Smooth muscle cell (in vitro differentiated cells): ENCODE measurements around the gene CERKL. TPM values are rescaled to one million over a fixed set of nuclear protein-coding genes. Genes with fewer than 3 reads are reported as not detected.
A peak's percentile ranks its signal among the peaks of the same experiment; 100 is the strongest.

Source experiments
- DNase-seq: peaks from one replicate; lab custom pipeline; 2025; ENCODE audit not compliant: unreplicated experiment; lab: John Stamatoyannopoulos, UW
- H2AFZ ChIP-seq: fragments of 200-600 bp; sonication (generic); 2 replicates; pipeline ENCODE4 v1.6.0; 2016; ENCODE audit warnings: antibody characterized with exemption, low read depth, mild to moderate bottlenecking
- H3F3A ChIP-seq: fragments of 200-600 bp; sonication (generic); 2 replicates; pipeline ENCODE4 v1.6.0; 2017; ENCODE audit warnings: antibody characterized with exemption, low read depth
- H3K27ac ChIP-seq: fragments of 200-600 bp; sonication (generic); 2 replicates; pipeline ENCODE4 v1.5.1; 2016; ENCODE audit warnings: low read depth, mild to moderate bottlenecking
- H3K27me3 ChIP-seq: fragments of 200-600 bp; sonication (generic); 2 replicates; pipeline ENCODE4 v1.6.1; 2016; ENCODE audit warnings: low read depth, mild to moderate bottlenecking
- H3K36me3 ChIP-seq: fragments of 200-600 bp; sonication (generic); 2 replicates; pipeline ENCODE4 v1.5.1; 2016; ENCODE audit warnings: low read depth
- H3K4me1 ChIP-seq: fragments of 200-600 bp; sonication (generic); 2 replicates; pipeline ENCODE4 v1.5.1; 2016; ENCODE audit warnings: low read depth
- H3K4me2 ChIP-seq: fragments of 200-600 bp; sonication (generic); 2 replicates; pipeline ENCODE4 v1.6.0; 2016; ENCODE audit warnings: mild to moderate bottlenecking
- H3K4me3 ChIP-seq: fragments of 200-600 bp; sonication (generic); 2 replicates; pipeline ENCODE4 v1.5.1; 2016; ENCODE audit warnings: mild to moderate bottlenecking
- H3K79me2 ChIP-seq: fragments of 200-600 bp; sonication (generic); 2 replicates; pipeline ENCODE4 v1.6.0; 2016; ENCODE audit warnings: low read depth, mild to moderate bottlenecking
- H3K9ac ChIP-seq: fragments of 200-600 bp; sonication (generic); 2 replicates; pipeline ENCODE4 v1.6.0; 2016; ENCODE audit warnings: low read depth
- H3K9me3 ChIP-seq: fragments of 200-600 bp; sonication (generic); replicated peaks from 2 replicates; pipeline ENCODE4 v1.5.1; 2016; ENCODE audit warnings: low read depth
- H4K20me1 ChIP-seq: fragments of 200-600 bp; sonication (generic); 2 replicates; pipeline ENCODE4 v1.6.0; 2016; ENCODE audit warnings: low read depth
- CTCF ChIP-seq: fragments of 200-600 bp; sonication (generic); IDR thresholded peaks from 2 replicates; pipeline ENCODE4 v1.5.1; 2017; ENCODE audit warnings: borderline replicate concordance, mild to moderate bottlenecking, antibody characterized with exemption; ENCODE audit not compliant: insufficient read depth, poor library complexity, severe bottlenecking
- WGBS: methylation state at CpG from one replicate; pipeline ENCODE4 v1.1.7; 2016; ENCODE audit warnings: low lambda C conversion rate; 5-methylcytosine and 5-hydroxymethylcytosine counted together
- polyA plus RNA-seq: library from polyadenylated mRNA; unstranded; fragments of >200 nt; fragmentation: Nextera tagmentation; extraction: Ambion mirVana; gene quantifications from 2 replicates; pipeline ENCODE4 v1.2.1, GENCODE V29; 2016
- total RNA-seq: library from RNA; depleted of rRNA; stranded (reverse); fragments of >200 nt; gene quantifications from 2 replicates; pipeline ENCODE4 v1.2.3, GENCODE V29; 2014

The CERKL gene
- total and polyA plus RNA-seq, 2 experiments from 2014 or later: 1.4 TPM; not detected in 1

GRCh38 chr2:181526014-181526413, 130.9 kb downstream of the CERKL start:
- Histone ChIP-seq H3K4me2 (no peak overlapping the region), H3K79me2 (no peaks in the 10 kb centered on the region), H3K9me3 (no peaks in the 10 kb centered on the region), H3F3A (no peaks in the 10 kb centered on the region), H3K27me3 (no peaks in the 10 kb centered on the region), H4K20me1 (no peaks in the 10 kb centered on the region), H3K36me3 (no peaks in the 10 kb centered on the region), H3K4me1 (no peaks in the 10 kb centered on the region), H3K4me3 (no peak overlapping the region), H3K9ac (no peak overlapping the region), H2AFZ (no peak overlapping the region), H3K27ac (no peak overlapping the region)
- TF ChIP-seq CTCF: no peak
- WGBS: 79% methylated on average over 4 of the region's 4 CpGs
- DNase-seq: no peak

- Histone ChIP-seq H3K36me3 (no peaks in the 10 kb centered on the region), H3K4me3 (no peak overlapping the region), H3K4me2 (no peak overlapping the region), H3K27me3 (no peaks in the 10 kb centered on the region), H4K20me1 (no peaks in the 10 kb centered on the region), H3K9ac (no peak overlapping the region), H3K27ac (no peak overlapping the region), H3F3A (no peaks in the 10 kb centered on the region), H3K4me1 (no peaks in the 10 kb centered on the region), H3K79me2 (no peaks in the 10 kb centered on the region), H2AFZ (peak overlapping the region; percentile 3), H3K9me3 (no peaks in the 10 kb centered on the region)
- no peak for TF ChIP-seq CTCF
- no peak for DNase-seq
- 84% methylated on average over 5 of the region's 5 CpGs for WGBS
These were observed 133.1 kb downstream of the CERKL start for GRCh38 chr2:181523756-181524155.

- H4K20me1 ChIP-seq: no peaks in the 10 kb centered on the region
- H3K4me3 ChIP-seq: no peak overlapping the region
- H3F3A ChIP-seq: no peaks in the 10 kb centered on the region
- no peak for DNase-seq
- no peak overlapping the region for H3K4me2 ChIP-seq
- WGBS: 100% methylated on average over 1 of the region's 1 CpG
- no peak overlapping the region for H3K9ac ChIP-seq
- H3K4me1 ChIP-seq: no peaks in the 10 kb centered on the region
- H3K27me3 ChIP-seq: no peaks in the 10 kb centered on the region
- H3K79me2 ChIP-seq: no peaks in the 10 kb centered on the region
- no peak overlapping the region for H2AFZ ChIP-seq
- no peaks in the 10 kb centered on the region for H3K36me3 ChIP-seq
- no peak overlapping the region for H3K27ac ChIP-seq
- no peaks in the 10 kb centered on the region for H3K9me3 ChIP-seq
- no peak for TF ChIP-seq CTCF
These were observed 136.7 kb downstream of the CERKL start for GRCh38 chr2:181520253-181520652.

- WGBS: 14% methylated on average over 1 of the region's 1 CpG
- H3K27ac ChIP-seq: no peak overlapping the region
These were observed 139.1 kb downstream of the CERKL start for GRCh38 chr2:181517685-181518301.

More at GRCh38 chr2:181517685-181518301, 139.1 kb downstream of the CERKL start:
- no peak for DNase-seq
- Histone ChIP-seq H3K27me3 (no peaks in the 10 kb centered on the region), H3K9me3 (no peaks in the 10 kb centered on the region), H3F3A (no peaks in the 10 kb centered on the region), H3K9ac (no peak overlapping the region), H3K4me2 (no peak overlapping the region), H3K36me3 (no peaks in the 10 kb centered on the region), H4K20me1 (no peaks in the 10 kb centered on the region), H2AFZ (no peak overlapping the region), H3K4me3 (no peak overlapping the region), H3K4me1 (no peaks in the 10 kb centered on the region), H3K79me2 (no peaks in the 10 kb centered on the region)
- TF ChIP-seq CTCF: no peak
